Measurements from ENCODE around the gene HAP1. TPM values are rescaled to one million over a fixed set of nuclear protein-coding genes. Genes with fewer than 3 reads are reported as not detected.

Gene HAP1
- total RNA-seq, 1 donor from 2014 or later, result 0.11 TPM

GRCh38 chr17:41751288-41751687 is 16.8 kb upstream of the HAP1 start:
- CTCF ChIA-PET, result no interaction called here
- intact Hi-C loops (cut with micrococcal nuclease), result no loop called here

GRCh38 chr17:41750862-41751261 is 16.4 kb upstream of the HAP1 start:
- H3K4me1 Mint-ChIP-seq, result no peaks in the 10 kb centered on the region

More at GRCh38 chr17:41751288-41751687, 16.8 kb upstream of the HAP1 start:
- ATAC-seq (ENCODE audit: low read depth), result no peak
- POLR2A ChIA-PET, result interaction anchor here (1.0 kb wide), 1 partner anchor 35 kb away, joined by 3 read pairs; the partner anchor contains the start of gene JUP
- H3K9me3 Mint-ChIP-seq, result no peaks in the 10 kb centered on the region
- no peaks in the 10 kb centered on the region for H3K4me1 Mint-ChIP-seq
- TF ChIP-seq CTCF (IDR thresholded peaks at IDR 0.05), result no peak
- DNase-seq, result no peak
- H3K27me3 Mint-ChIP-seq, result peaks cover 4% of the 10 kb centered on the region
- no peak overlapping the region for H3K4me3 Mint-ChIP-seq
- no peak overlapping the region for H3K27ac Mint-ChIP-seq
- H3K36me3 Mint-ChIP-seq (ENCODE audit: low read depth), result peaks cover 19% of the 10 kb centered on the region

GRCh38 chr17:41748275-41748674 is 13.8 kb upstream of the HAP1 start:
- ATAC-seq (ENCODE audit: low read depth) (no peak), DNase-seq (no peak)
- intact Hi-C loops (cut with micrococcal nuclease), result no loop called here
- Mint-ChIP-seq H3K27ac (no peak overlapping the region), H3K27me3 (peaks cover 5% of the 10 kb centered on the region), H3K4me3 (no peak overlapping the region), H3K36me3 (ENCODE audit: low read depth) (no peaks in the 10 kb centered on the region), H3K4me1 (no peaks in the 10 kb centered on the region), H3K9me3 (no peaks in the 10 kb centered on the region)
- ChIA-PET POLR2A (interaction anchor here (0.9 kb wide), 1 partner anchor 42 kb away, joined by 4 read pairs; no protein-coding TSS in a partner anchor), CTCF (no interaction called here)
- no peak for TF ChIP-seq CTCF (IDR thresholded peaks at IDR 0.05)

More at GRCh38 chr17:41750862-41751261, 16.4 kb upstream of the HAP1 start:
- peaks cover 5% of the 10 kb centered on the region for H3K27me3 Mint-ChIP-seq
- ChIA-PET POLR2A (interaction anchor here (1.0 kb wide), 1 partner anchor 35 kb away, joined by 3 read pairs; the partner anchor contains the start of gene JUP), CTCF (no interaction called here)
- DNase-seq, result no peak
- intact Hi-C loops (cut with micrococcal nuclease), result no loop called here
- H3K36me3 Mint-ChIP-seq (ENCODE audit: low read depth), result peaks cover 14% of the 10 kb centered on the region
- no peak for TF ChIP-seq CTCF (IDR thresholded peaks at IDR 0.05)
- H3K9me3 Mint-ChIP-seq, result no peaks in the 10 kb centered on the region
- H3K27ac Mint-ChIP-seq, result no peak overlapping the region
- H3K4me3 Mint-ChIP-seq, result no peak overlapping the region
- ATAC-seq (ENCODE audit: low read depth), result no peak

- CTCF ChIA-PET, result no interaction called here
- no peak overlapping the region for H3K4me3 Mint-ChIP-seq
Observed at GRCh38 chr17:41741709-41742108, 7.3 kb upstream of the HAP1 start.

GRCh38 chr17:41740506-41740905 is 6.1 kb upstream of the HAP1 start:
- ATAC-seq (ENCODE audit: low read depth), result no peak

More at GRCh38 chr17:41741709-41742108, 7.3 kb upstream of the HAP1 start:
- Mint-ChIP-seq H3K4me1 (no peaks in the 10 kb centered on the region), H3K27me3 (peaks cover 11% of the 10 kb centered on the region), H3K27ac (no peak overlapping the region), H3K9me3 (no peaks in the 10 kb centered on the region), H3K36me3 (ENCODE audit: low read depth) (no peaks in the 10 kb centered on the region)
- no peak for DNase-seq
- POLR2A ChIA-PET, result no interaction called here
- TF ChIP-seq CTCF (IDR thresholded peaks at IDR 0.05), result no peak
- intact Hi-C loops (cut with micrococcal nuclease), result no loop called here
- ATAC-seq (ENCODE audit: low read depth), result no peak

More at GRCh38 chr17:41740506-41740905, 6.1 kb upstream of the HAP1 start:
- no peaks in the 10 kb centered on the region for H3K9me3 Mint-ChIP-seq
- TF ChIP-seq CTCF (IDR thresholded peaks at IDR 0.05), result no peak
- H3K27me3 Mint-ChIP-seq, result peaks cover 15% of the 10 kb centered on the region
- no peak for DNase-seq
- ChIA-PET POLR2A (no interaction called here), CTCF (no interaction called here)
- H3K36me3 Mint-ChIP-seq (ENCODE audit: low read depth), result no peaks in the 10 kb centered on the region
- H3K27ac Mint-ChIP-seq, result no peak overlapping the region
- no peak overlapping the region for H3K4me3 Mint-ChIP-seq
- intact Hi-C loops (cut with micrococcal nuclease), result no loop called here
- H3K4me1 Mint-ChIP-seq, result no peaks in the 10 kb centered on the region
